ENCODE results near the gene PRPS2. TPM values are rescaled to one million over a fixed set of nuclear protein-coding genes. Genes with fewer than 3 reads are reported as not detected.

Gene PRPS2
- total RNA-seq, 1 experiment from 2014 or later: 56.6 TPM

- H2AFZ ChIP-seq (ENCODE audit: low read length): no peak overlapping the region
Observed at GRCh38 chrX:12794654-12795053, 3.4 kb downstream of the PRPS2 start.

GRCh38 chrX:12798601-12799000 lies 7.4 kb downstream of the PRPS2 start:
- Histone ChIP-seq H3K4me1 (ENCODE audit: low read length) (0 out of 2 replicates have a peak, but pooled peaks cover 7% of the 10 kb centered on the region), H3K4me3 (ENCODE audit: low read length) (no peak overlapping the region), H2AFZ (ENCODE audit: low read length) (no peak overlapping the region), H3K9ac (ENCODE audit: low read length) (no peak overlapping the region), H3K79me2 (ENCODE audit: low read length) (peaks cover 43% of the 10 kb centered on the region), H3K9me2 (replicated peaks; ENCODE audit: insufficient read depth, low read length) (no peaks in the 10 kb centered on the region), H3K9me3 (ENCODE audit: low read length) (no peaks in the 10 kb centered on the region), H4K20me1 (ENCODE audit: insufficient read depth, low read depth, low read length) (no peaks in the 10 kb centered on the region; the same call in 1 of the 2 replicates), H3K27me3 (ENCODE audit: low read length) (no peaks in the 10 kb centered on the region), H3K27ac (ENCODE audit: low read length) (no peak overlapping the region), H3K36me3 (ENCODE audit: insufficient read depth, low read length) (no peaks in the 10 kb centered on the region), H3K4me2 (ENCODE audit: low read depth, low read length, poor library complexity, severe bottlenecking) (no peak overlapping the region)
- no peak for DNase-seq

More at GRCh38 chrX:12794654-12795053, 3.4 kb downstream of the PRPS2 start:
- H3K4me2 ChIP-seq (ENCODE audit: low read depth, low read length, poor library complexity, severe bottlenecking): no peak overlapping the region
- peaks cover 25% of the 10 kb centered on the region for H3K4me1 ChIP-seq (ENCODE audit: low read length)
- no peaks in the 10 kb centered on the region; the same call in 1 of the 2 replicates for H4K20me1 ChIP-seq (ENCODE audit: insufficient read depth, low read depth, low read length)
- H3K27ac ChIP-seq (ENCODE audit: low read length): no peak overlapping the region
- no peaks in the 10 kb centered on the region for H3K9me2 ChIP-seq (replicated peaks; ENCODE audit: insufficient read depth, low read length)
- no peaks in the 10 kb centered on the region for H3K9me3 ChIP-seq (ENCODE audit: low read length)
- H3K36me3 ChIP-seq (ENCODE audit: insufficient read depth, low read length): no peaks in the 10 kb centered on the region
- no peak overlapping the region for H3K9ac ChIP-seq (ENCODE audit: low read length)
- no peak for DNase-seq
- H3K27me3 ChIP-seq (ENCODE audit: low read length): no peaks in the 10 kb centered on the region
- no peak overlapping the region for H3K4me3 ChIP-seq (ENCODE audit: low read length)
- peaks cover 56% of the 10 kb centered on the region for H3K79me2 ChIP-seq (ENCODE audit: low read length)

- H2AFZ ChIP-seq (ENCODE audit: low read length): no peak overlapping the region
- H3K79me2 ChIP-seq (ENCODE audit: low read length): peaks cover 38% of the 10 kb centered on the region
- H4K20me1 ChIP-seq (ENCODE audit: insufficient read depth, low read depth, low read length): no peaks in the 10 kb centered on the region
- H3K27me3 ChIP-seq (ENCODE audit: low read length): no peaks in the 10 kb centered on the region
- H3K9me2 ChIP-seq (replicated peaks; ENCODE audit: insufficient read depth, low read length): no peaks in the 10 kb centered on the region
- H3K4me1 ChIP-seq (ENCODE audit: low read length): 0 out of 2 replicates have a peak, but pooled peaks cover 3% of the 10 kb centered on the region
- H3K4me2 ChIP-seq (ENCODE audit: low read depth, low read length, poor library complexity, severe bottlenecking): no peak overlapping the region
- no peak overlapping the region for H3K27ac ChIP-seq (ENCODE audit: low read length)
- H3K4me3 ChIP-seq (ENCODE audit: low read length): no peak overlapping the region
- no peaks in the 10 kb centered on the region for H3K9me3 ChIP-seq (ENCODE audit: low read length)
- H3K36me3 ChIP-seq (ENCODE audit: insufficient read depth, low read length): no peaks in the 10 kb centered on the region
- no peak for DNase-seq
- H3K9ac ChIP-seq (ENCODE audit: low read length): no peak overlapping the region
Observed at GRCh38 chrX:12799118-12799517, 7.9 kb downstream of the PRPS2 start.

- Histone ChIP-seq H3K9me2 (replicated peaks; ENCODE audit: insufficient read depth, low read length) (no peaks in the 10 kb centered on the region), H3K9ac (ENCODE audit: low read length) (no peak overlapping the region), H3K27me3 (ENCODE audit: low read length) (no peaks in the 10 kb centered on the region), H3K27ac (ENCODE audit: low read length) (no peak overlapping the region), H3K4me2 (ENCODE audit: low read depth, low read length, poor library complexity, severe bottlenecking) (no peak overlapping the region), H2AFZ (ENCODE audit: low read length) (no peak overlapping the region), H4K20me1 (ENCODE audit: insufficient read depth, low read depth, low read length) (no peaks in the 10 kb centered on the region), H3K36me3 (ENCODE audit: insufficient read depth, low read length) (0 out of 2 replicates have a peak, but pooled peaks cover 3% of the 10 kb centered on the region), H3K79me2 (ENCODE audit: low read length) (0 out of 2 replicates have a peak, but pooled peaks cover 13% of the 10 kb centered on the region), H3K4me1 (ENCODE audit: low read length) (no peaks in the 10 kb centered on the region), H3K9me3 (ENCODE audit: low read length) (no peaks in the 10 kb centered on the region), H3K4me3 (ENCODE audit: low read length) (no peak overlapping the region)
- DNase-seq: no peak
Observed at GRCh38 chrX:12802741-12803140, 11.5 kb downstream of the PRPS2 start.

GRCh38 chrX:12804655-12805054 lies 13.4 kb downstream of the PRPS2 start:
- no peak overlapping the region for H2AFZ ChIP-seq (ENCODE audit: low read length)
- 0 out of 2 replicates have a peak, but pooled peaks cover 11% of the 10 kb centered on the region for H3K79me2 ChIP-seq (ENCODE audit: low read length)
- no peak overlapping the region for H3K4me3 ChIP-seq (ENCODE audit: low read length)
- H4K20me1 ChIP-seq (ENCODE audit: insufficient read depth, low read depth, low read length): no peaks in the 10 kb centered on the region
- H3K4me2 ChIP-seq (ENCODE audit: low read depth, low read length, poor library complexity, severe bottlenecking): no peak overlapping the region
- H3K36me3 ChIP-seq (ENCODE audit: insufficient read depth, low read length): peaks cover 3% of the 10 kb centered on the region; the same call in 1 of the 2 replicates
- DNase-seq: no peak
- no peaks in the 10 kb centered on the region for H3K4me1 ChIP-seq (ENCODE audit: low read length)
- H3K27me3 ChIP-seq (ENCODE audit: low read length): no peaks in the 10 kb centered on the region
- H3K9ac ChIP-seq (ENCODE audit: low read length): no peak overlapping the region
- H3K9me2 ChIP-seq (replicated peaks; ENCODE audit: insufficient read depth, low read length): no peaks in the 10 kb centered on the region
- H3K27ac ChIP-seq (ENCODE audit: low read length): no peak overlapping the region
- H3K9me3 ChIP-seq (ENCODE audit: low read length): no peaks in the 10 kb centered on the region

- H3K36me3 ChIP-seq (ENCODE audit: insufficient read depth, low read length): peaks cover 3% of the 10 kb centered on the region; the same call in 1 of the 2 replicates
- H3K27ac ChIP-seq (ENCODE audit: low read length): no peak overlapping the region
- H3K4me1 ChIP-seq (ENCODE audit: low read length): no peaks in the 10 kb centered on the region
- no peaks in the 10 kb centered on the region for H3K9me2 ChIP-seq (replicated peaks; ENCODE audit: insufficient read depth, low read length)
- no peaks in the 10 kb centered on the region for H3K9me3 ChIP-seq (ENCODE audit: low read length)
- no peak overlapping the region for H3K4me3 ChIP-seq (ENCODE audit: low read length)
- no peaks in the 10 kb centered on the region for H3K27me3 ChIP-seq (ENCODE audit: low read length)
- H2AFZ ChIP-seq (ENCODE audit: low read length): no peak overlapping the region
- H3K79me2 ChIP-seq (ENCODE audit: low read length): 0 out of 2 replicates have a peak, but pooled peaks cover 10% of the 10 kb centered on the region
- no peaks in the 10 kb centered on the region for H4K20me1 ChIP-seq (ENCODE audit: insufficient read depth, low read depth, low read length)
- no peak for DNase-seq
- H3K9ac ChIP-seq (ENCODE audit: low read length): no peak overlapping the region
- no peak overlapping the region for H3K4me2 ChIP-seq (ENCODE audit: low read depth, low read length, poor library complexity, severe bottlenecking)
Observed at GRCh38 chrX:12805333-12805732, 14.1 kb downstream of the PRPS2 start.

GRCh38 chrX:12811658-12812057 lies 20.4 kb downstream of the PRPS2 start:
- Histone ChIP-seq H3K4me2 (ENCODE audit: low read depth, low read length, poor library complexity, severe bottlenecking) (no peak overlapping the region), H3K36me3 (ENCODE audit: insufficient read depth, low read length) (no peaks in the 10 kb centered on the region; the same call in 1 of the 2 replicates), H3K79me2 (ENCODE audit: low read length) (0 out of 2 replicates have a peak, but pooled peaks cover 4% of the 10 kb centered on the region), H4K20me1 (ENCODE audit: insufficient read depth, low read depth, low read length) (no peaks in the 10 kb centered on the region), H3K9ac (ENCODE audit: low read length) (no peak overlapping the region), H3K27me3 (ENCODE audit: low read length) (no peaks in the 10 kb centered on the region), H3K27ac (ENCODE audit: low read length) (no peak overlapping the region), H3K4me1 (ENCODE audit: low read length) (no peaks in the 10 kb centered on the region), H2AFZ (ENCODE audit: low read length) (no peak overlapping the region), H3K9me2 (replicated peaks; ENCODE audit: insufficient read depth, low read length) (no peaks in the 10 kb centered on the region), H3K9me3 (ENCODE audit: low read length) (no peaks in the 10 kb centered on the region), H3K4me3 (ENCODE audit: low read length) (no peak overlapping the region)
- DNase-seq: no peak

- no peaks in the 10 kb centered on the region for H3K9me2 ChIP-seq (replicated peaks; ENCODE audit: insufficient read depth, low read length)
- no peaks in the 10 kb centered on the region for H4K20me1 ChIP-seq (ENCODE audit: insufficient read depth, low read depth, low read length)
- no peaks in the 10 kb centered on the region for H3K9me3 ChIP-seq (ENCODE audit: low read length)
- peaks cover 5% of the 10 kb centered on the region; the same call in 1 of the 2 replicates for H3K36me3 ChIP-seq (ENCODE audit: insufficient read depth, low read length)
- H3K9ac ChIP-seq (ENCODE audit: low read length): no peak overlapping the region
- DNase-seq: peak; percentile 83
- no peak overlapping the region for H3K4me2 ChIP-seq (ENCODE audit: low read depth, low read length, poor library complexity, severe bottlenecking)
- H3K4me3 ChIP-seq (ENCODE audit: low read length): no peak overlapping the region
- H2AFZ ChIP-seq (ENCODE audit: low read length): no peak overlapping the region
- no peaks in the 10 kb centered on the region for H3K27me3 ChIP-seq (ENCODE audit: low read length)
- H3K27ac ChIP-seq (ENCODE audit: low read length): no peak overlapping the region
- no peaks in the 10 kb centered on the region for H3K4me1 ChIP-seq (ENCODE audit: low read length)
- H3K79me2 ChIP-seq (ENCODE audit: low read length): no peaks in the 10 kb centered on the region
Observed at GRCh38 chrX:12814420-12814819, 23.2 kb downstream of the PRPS2 start.
